ENCODE results near the gene RAB3GAP2. TPM values are rescaled to one million over a fixed set of nuclear protein-coding genes. Genes with fewer than 3 reads are reported as not detected.
"Not testable (repeated sequence)": the region's sequence is repeated elsewhere in the genome, so short reads cannot be mapped to it uniquely, and the experiment has no call there.

RAB3GAP2 gene
- total RNA-seq, 2 donors from 2014 or later = 43.2 to 51.5 TPM

- H3K9me3 Mint-ChIP-seq = no peaks in the 10 kb centered on the region
- ATAC-seq = no peak
Measured at GRCh38 chr1:220227393-220227792, 44.9 kb downstream of the RAB3GAP2 start.

GRCh38 chr1:220226752-220227151 is 45.5 kb downstream of the RAB3GAP2 start:
- DNase-seq (ENCODE audit: low spot score in 2 of 2) (no peak), ATAC-seq (no peak)
- H3K9me3 Mint-ChIP-seq = no peaks in the 10 kb centered on the region
- no peak overlapping the region for H3K27ac Mint-ChIP-seq
- peaks cover 15 to 45% of the 10 kb centered on the region in 2 donors for H3K36me3 Mint-ChIP-seq

More at GRCh38 chr1:220227393-220227792, 44.9 kb downstream of the RAB3GAP2 start:
- no peak for DNase-seq (ENCODE audit: low spot score in 2 of 2)
- peaks cover 15 to 45% of the 10 kb centered on the region in 2 donors for H3K36me3 Mint-ChIP-seq
- no peak overlapping the region for H3K27ac Mint-ChIP-seq

- Mint-ChIP-seq H3K9me3 (no peaks in the 10 kb centered on the region), H3K27ac (no peak overlapping the region), H3K36me3 (peaks cover 9 to 41% of the 10 kb centered on the region in 2 donors)
- DNase-seq (ENCODE audit: low spot score in 2 of 2) (no peak), ATAC-seq (no peak)
Measured at GRCh38 chr1:220225957-220226356, 46.3 kb downstream of the RAB3GAP2 start.

GRCh38 chr1:220224611-220225124 is 47.6 kb downstream of the RAB3GAP2 start:
- no peak overlapping the region for H3K27ac Mint-ChIP-seq
- no peaks in the 10 kb centered on the region for H3K9me3 Mint-ChIP-seq
- ATAC-seq (no peak), DNase-seq (ENCODE audit: low spot score in 2 of 2) (no peak)
- peaks cover 5 to 47% of the 10 kb centered on the region in 2 donors for H3K36me3 Mint-ChIP-seq

GRCh38 chr1:220224033-220224432 is 48.2 kb downstream of the RAB3GAP2 start:
- Mint-ChIP-seq H3K27ac (no peak overlapping the region), H3K9me3 (no peaks in the 10 kb centered on the region), H3K36me3 (peaks cover 5 to 46% of the 10 kb centered on the region in 2 donors)
- ATAC-seq (peak; percentile 66 to 86), DNase-seq (ENCODE audit: low spot score in 2 of 2) (no peak)

- no peaks in the 10 kb centered on the region for H3K9me3 Mint-ChIP-seq
- no peak overlapping the region for H3K27ac Mint-ChIP-seq
- peaks cover 5 to 35% of the 10 kb centered on the region in 2 donors for H3K36me3 Mint-ChIP-seq
- DNase-seq (ENCODE audit: low spot score in 2 of 2) = no peak
- no peak for ATAC-seq
Measured at GRCh38 chr1:220222939-220223338, 49.3 kb downstream of the RAB3GAP2 start.

- Mint-ChIP-seq H3K36me3 (peaks cover 0 to 24% of the 10 kb centered on the region in 2 donors), H3K27ac (no peak overlapping the region), H3K9me3 (no peaks in the 10 kb centered on the region)
- no peak for ATAC-seq
- DNase-seq (ENCODE audit: low spot score in 2 of 2) = no peak
Measured at GRCh38 chr1:220221670-220222069, 50.6 kb downstream of the RAB3GAP2 start.

GRCh38 chr1:220221269-220221668 is 51.0 kb downstream of the RAB3GAP2 start:
- Mint-ChIP-seq H3K27ac (no peak overlapping the region), H3K9me3 (no peaks in the 10 kb centered on the region)
- no peak for ATAC-seq

GRCh38 chr1:220220699-220221040 is 51.6 kb downstream of the RAB3GAP2 start:
- DNase-seq (ENCODE audit: low spot score in 2 of 2); H3K27ac Mint-ChIP-seq; H3K9me3 Mint-ChIP-seq; ATAC-seq: not testable (repeated sequence)
- peaks cover 0 to 19% of the 10 kb centered on the region in 2 donors for H3K36me3 Mint-ChIP-seq

More at GRCh38 chr1:220221269-220221668, 51.0 kb downstream of the RAB3GAP2 start:
- no peak for DNase-seq (ENCODE audit: low spot score in 2 of 2)
- H3K36me3 Mint-ChIP-seq = peaks cover 0 to 24% of the 10 kb centered on the region in 2 donors

GRCh38 chr1:220219865-220220698 is 52.2 kb downstream of the RAB3GAP2 start:
- H3K36me3 Mint-ChIP-seq = peaks cover 0 to 14% of the 10 kb centered on the region in 2 donors
- ATAC-seq = no peak
- no peak for DNase-seq (ENCODE audit: low spot score in 2 of 2)
- no peak overlapping the region for H3K27ac Mint-ChIP-seq
- no peaks in the 10 kb centered on the region for H3K9me3 Mint-ChIP-seq

GRCh38 chr1:220219136-220219442 is 53.2 kb downstream of the RAB3GAP2 start:
- Mint-ChIP-seq H3K27ac (no peak overlapping the region), H3K9me3 (no peaks in the 10 kb centered on the region), H3K36me3 (peaks cover 0 to 14% of the 10 kb centered on the region in 2 donors)
- DNase-seq (ENCODE audit: low spot score in 2 of 2) = no peak
- ATAC-seq = no peak

GRCh38 chr1:220218397-220219135 is 53.7 kb downstream of the RAB3GAP2 start:
- ATAC-seq = peak in 1 of 2 donors; percentile 47
- H3K27ac Mint-ChIP-seq; DNase-seq (ENCODE audit: low spot score in 2 of 2); H3K9me3 Mint-ChIP-seq: not testable (repeated sequence)
- H3K36me3 Mint-ChIP-seq = peaks cover 0 to 14% of the 10 kb centered on the region in 2 donors

GRCh38 chr1:220217383-220217988 is 54.8 kb downstream of the RAB3GAP2 start:
- ATAC-seq = no peak
- no peaks in the 10 kb centered on the region for H3K9me3 Mint-ChIP-seq

GRCh38 chr1:220213382-220213983 is 58.8 kb downstream of the RAB3GAP2 start:
- ATAC-seq = no peak
- Mint-ChIP-seq H3K9me3 (no peaks in the 10 kb centered on the region), H3K36me3 (peaks cover 13 to 30% of the 10 kb centered on the region in 2 donors), H3K27ac (no peak overlapping the region)
- DNase-seq (ENCODE audit: low spot score in 2 of 2) = no peak

More at GRCh38 chr1:220217383-220217988, 54.8 kb downstream of the RAB3GAP2 start:
- Mint-ChIP-seq H3K27ac (no peak overlapping the region), H3K36me3 (peaks cover 0 to 14% of the 10 kb centered on the region in 2 donors)
- DNase-seq (ENCODE audit: low spot score in 2 of 2) = no peak

- H3K9me3 Mint-ChIP-seq = no peaks in the 10 kb centered on the region
- H3K27ac Mint-ChIP-seq = no peak overlapping the region
- DNase-seq (ENCODE audit: low spot score in 2 of 2) (no peak), ATAC-seq (no peak)
- H3K36me3 Mint-ChIP-seq = peaks cover 26 to 56% of the 10 kb centered on the region in 2 donors
Measured at GRCh38 chr1:220207411-220207810, 64.8 kb downstream of the RAB3GAP2 start.

GRCh38 chr1:220204758-220205157 is 67.5 kb downstream of the RAB3GAP2 start:
- not testable (repeated sequence) for DNase-seq (ENCODE audit: low spot score in 2 of 2); ATAC-seq; H3K9me3 Mint-ChIP-seq; H3K27ac Mint-ChIP-seq
- H3K36me3 Mint-ChIP-seq = peaks cover 26 to 39% of the 10 kb centered on the region in 2 donors
